ENCODE data around the gene DOCK2. TPM values are rescaled to one million over a fixed set of nuclear protein-coding genes. Genes with fewer than 3 reads are reported as not detected.

DOCK2 gene
- total and polyA plus RNA-seq, 7 donors = 2.3 to 21.1 (median 12.5) TPM

DNA sequence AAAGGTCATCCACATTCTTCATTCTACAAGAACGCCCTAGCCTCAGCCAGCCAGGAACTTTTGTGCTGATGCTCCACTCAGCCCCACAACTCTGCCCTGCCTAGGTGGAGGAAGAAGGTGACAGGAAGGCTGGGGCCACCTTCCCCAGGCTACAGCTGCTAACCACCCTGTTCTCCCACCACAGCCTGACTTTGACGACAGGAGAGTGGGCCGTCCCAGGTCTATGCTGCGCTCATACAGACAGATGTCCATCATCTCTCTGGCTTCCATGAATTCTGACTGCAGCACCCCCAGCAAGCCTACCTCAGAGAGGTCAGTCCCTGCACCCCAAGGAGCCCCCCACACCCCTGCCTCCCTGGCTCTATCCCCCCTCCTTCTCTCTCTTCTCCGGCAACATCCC lies 440.5 kb downstream of the DOCK2 start:
- intact Hi-C loops (cut with DNase I) = no loop called here

GRCh38 chr5:170078458-170078857 lies 441.4 kb downstream of the DOCK2 start:
- no peak for DNase-seq
- Histone ChIP-seq H3K27ac (no peak overlapping the region), H3K9me3 (no peaks in the 10 kb centered on the region), H3K4me1 (no peaks in the 10 kb centered on the region), H3K4me3 (no peak overlapping the region), H3K27me3 (no peaks in the 10 kb centered on the region), H3K36me3 (no peaks in the 10 kb centered on the region)
- TF ChIP-seq POLR2AphosphoS5 (IDR thresholded peaks at IDR 0.05) (no peak), EP300 (IDR thresholded peaks at IDR 0.05) (no peak), POLR2A (IDR thresholded peaks at IDR 0.05) (no peak)
- TF ChIP-seq, protein P1, sequence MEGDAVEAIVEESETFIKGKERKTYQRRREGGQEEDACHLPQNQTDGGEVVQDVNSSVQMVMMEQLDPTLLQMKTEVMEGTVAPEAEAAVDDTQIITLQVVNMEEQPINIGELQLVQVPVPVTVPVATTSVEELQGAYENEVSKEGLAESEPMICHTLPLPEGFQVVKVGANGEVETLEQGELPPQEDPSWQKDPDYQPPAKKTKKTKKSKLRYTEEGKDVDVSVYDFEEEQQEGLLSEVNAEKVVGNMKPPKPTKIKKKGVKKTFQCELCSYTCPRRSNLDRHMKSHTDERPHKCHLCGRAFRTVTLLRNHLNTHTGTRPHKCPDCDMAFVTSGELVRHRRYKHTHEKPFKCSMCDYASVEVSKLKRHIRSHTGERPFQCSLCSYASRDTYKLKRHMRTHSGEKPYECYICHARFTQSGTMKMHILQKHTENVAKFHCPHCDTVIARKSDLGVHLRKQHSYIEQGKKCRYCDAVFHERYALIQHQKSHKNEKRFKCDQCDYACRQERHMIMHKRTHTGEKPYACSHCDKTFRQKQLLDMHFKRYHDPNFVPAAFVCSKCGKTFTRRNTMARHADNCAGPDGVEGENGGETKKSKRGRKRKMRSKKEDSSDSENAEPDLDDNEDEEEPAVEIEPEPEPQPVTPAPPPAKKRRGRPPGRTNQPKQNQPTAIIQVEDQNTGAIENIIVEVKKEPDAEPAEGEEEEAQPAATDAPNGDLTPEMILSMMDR (IDR thresholded peaks at IDR 0.05) = no peak
- WGBS, 2 donors = 63 to 85% methylated on average over 3 of the region's 3 CpGs
- intact Hi-C loops (cut with DNase I) = no loop called here

More for the DNA sequence above, 440.5 kb downstream of the DOCK2 start:
- H3K27me3 ChIP-seq = no peaks in the 10 kb centered on the region
- no peaks in the 10 kb centered on the region for H3K4me1 ChIP-seq
- WGBS, 2 donors = 83 to 87% methylated on average over 5 of the region's 5 CpGs
- no peaks in the 10 kb centered on the region for H3K36me3 ChIP-seq
- no peak overlapping the region for H3K27ac ChIP-seq
- H3K9me3 ChIP-seq = no peaks in the 10 kb centered on the region
- TF ChIP-seq EP300 (IDR thresholded peaks at IDR 0.05) (no peak), POLR2A (IDR thresholded peaks at IDR 0.05) (no peak), POLR2AphosphoS5 (IDR thresholded peaks at IDR 0.05) (no peak)
- TF ChIP-seq, protein P1 (IDR thresholded peaks at IDR 0.05) = no peak
- DNase-seq = no peak
- H3K4me3 ChIP-seq = no peak overlapping the region

DNA sequence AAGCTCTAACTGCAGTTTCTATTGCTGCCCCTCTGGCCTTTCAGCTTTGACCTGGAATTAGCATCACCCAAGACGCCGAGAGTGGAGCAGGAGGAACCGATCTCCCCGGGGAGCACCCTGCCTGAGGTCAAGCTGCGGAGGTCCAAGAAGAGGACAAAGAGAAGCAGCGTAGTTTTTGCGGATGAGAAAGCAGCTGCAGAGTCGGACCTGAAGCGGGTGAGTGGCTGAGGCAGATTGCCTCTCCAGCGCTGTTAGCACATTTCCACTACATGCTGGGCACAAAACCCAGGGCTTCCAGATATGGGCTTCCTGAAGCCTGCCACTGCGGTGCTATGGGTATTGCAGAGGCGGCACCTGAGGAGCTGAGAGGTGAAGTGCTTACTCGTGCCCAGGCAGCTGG lies 441.9 kb downstream of the DOCK2 start:
- no peak for TF ChIP-seq POLR2A (IDR thresholded peaks at IDR 0.05)
- no peak for TF ChIP-seq EP300 (IDR thresholded peaks at IDR 0.05)
- TF ChIP-seq, protein P1 (IDR thresholded peaks at IDR 0.05) = no peak
- no peak for TF ChIP-seq POLR2AphosphoS5 (IDR thresholded peaks at IDR 0.05)
- 88 to 92% methylated on average over 13 of the region's 13 CpGs for WGBS, 2 donors
- Histone ChIP-seq H3K27ac (no peak overlapping the region), H3K9me3 (no peaks in the 10 kb centered on the region), H3K36me3 (no peaks in the 10 kb centered on the region), H3K4me3 (no peak overlapping the region), H3K27me3 (no peaks in the 10 kb centered on the region), H3K4me1 (no peaks in the 10 kb centered on the region)
- intact Hi-C loops (cut with DNase I) = no loop called here
- no peak for DNase-seq

DNA sequence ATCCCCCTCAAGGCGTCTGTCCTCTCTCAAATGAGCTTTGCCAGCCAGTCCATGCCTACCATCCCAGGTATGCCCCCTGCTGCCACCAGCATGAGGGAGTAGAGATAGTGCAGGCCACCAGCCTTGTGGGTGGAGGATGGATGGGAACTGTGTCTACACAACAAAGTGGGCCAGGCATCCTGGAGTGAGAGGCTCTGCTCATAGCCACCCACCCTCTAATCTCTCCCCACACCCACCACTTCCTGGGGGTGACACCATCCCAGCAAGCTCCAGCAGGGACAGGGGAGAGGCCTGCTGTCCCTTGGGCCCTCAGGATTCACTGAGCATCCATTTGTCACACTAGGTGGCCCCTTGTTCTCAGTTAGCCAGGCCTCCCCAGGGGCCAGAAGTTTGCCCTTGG lies 443.1 kb downstream of the DOCK2 start:
- TF ChIP-seq EP300 (IDR thresholded peaks at IDR 0.05) = no peak
- TF ChIP-seq, protein P1 (IDR thresholded peaks at IDR 0.05) = no peak
- no peak for TF ChIP-seq POLR2A (IDR thresholded peaks at IDR 0.05)
- TF ChIP-seq POLR2AphosphoS5 (IDR thresholded peaks at IDR 0.05) = no peak
- H3K4me1 ChIP-seq = no peaks in the 10 kb centered on the region
- H3K36me3 ChIP-seq = no peaks in the 10 kb centered on the region
- H3K9me3 ChIP-seq = no peaks in the 10 kb centered on the region
- DNase-seq = no peak
- H3K4me3 ChIP-seq = no peak overlapping the region
- intact Hi-C loops (cut with DNase I) = no loop called here
- H3K27me3 ChIP-seq = no peaks in the 10 kb centered on the region
- WGBS, 2 donors = 90 to 98% methylated on average over 1 of the region's 1 CpG
- H3K27ac ChIP-seq = no peak overlapping the region

GRCh38 chr5:170080786-170081445 lies 443.8 kb downstream of the DOCK2 start:
- Histone ChIP-seq H3K9me3 (no peaks in the 10 kb centered on the region), H3K4me3 (no peak overlapping the region), H3K4me1 (no peaks in the 10 kb centered on the region), H3K36me3 (no peaks in the 10 kb centered on the region), H3K27ac (no peak overlapping the region), H3K27me3 (no peaks in the 10 kb centered on the region)
- TF ChIP-seq POLR2A (IDR thresholded peaks at IDR 0.05) (no peak), POLR2AphosphoS5 (IDR thresholded peaks at IDR 0.05) (no peak), EP300 (IDR thresholded peaks at IDR 0.05) (no peak)
- TF ChIP-seq, protein P1 (IDR thresholded peaks at IDR 0.05) = no peak
- intact Hi-C loops (cut with DNase I) = no loop called here
- DNase-seq = no peak
- 76% methylated on average over 8 of the region's 8 CpGs for WGBS, 2 donors
